Measurements from ENCODE around the gene NELFB.

GRCh38 chr9:137241490-137242268 is 13.4 kb upstream of the NELFB start:
- no peak for TF ChIP-seq POLR2A (IDR thresholded peaks at IDR 0.05)
- no peak for TF ChIP-seq CTCF (IDR thresholded peaks at IDR 0.05)

Measured in testis (tissue), 2 donors.